HG03558 (cell line): ENCODE measurements around the gene ARHGAP11A.

Experiments used
- ATAC-seq: cut with Tn5 transposase; IDR thresholded peaks from one replicate; pipeline ENCODE4 v1.9.1; 2021; ENCODE audit warnings: moderate number of reproducible peaks; ENCODE audit not compliant: unreplicated experiment; ENCODE audit errors: extremely low read depth

Gene ARHGAP11A

DNA sequence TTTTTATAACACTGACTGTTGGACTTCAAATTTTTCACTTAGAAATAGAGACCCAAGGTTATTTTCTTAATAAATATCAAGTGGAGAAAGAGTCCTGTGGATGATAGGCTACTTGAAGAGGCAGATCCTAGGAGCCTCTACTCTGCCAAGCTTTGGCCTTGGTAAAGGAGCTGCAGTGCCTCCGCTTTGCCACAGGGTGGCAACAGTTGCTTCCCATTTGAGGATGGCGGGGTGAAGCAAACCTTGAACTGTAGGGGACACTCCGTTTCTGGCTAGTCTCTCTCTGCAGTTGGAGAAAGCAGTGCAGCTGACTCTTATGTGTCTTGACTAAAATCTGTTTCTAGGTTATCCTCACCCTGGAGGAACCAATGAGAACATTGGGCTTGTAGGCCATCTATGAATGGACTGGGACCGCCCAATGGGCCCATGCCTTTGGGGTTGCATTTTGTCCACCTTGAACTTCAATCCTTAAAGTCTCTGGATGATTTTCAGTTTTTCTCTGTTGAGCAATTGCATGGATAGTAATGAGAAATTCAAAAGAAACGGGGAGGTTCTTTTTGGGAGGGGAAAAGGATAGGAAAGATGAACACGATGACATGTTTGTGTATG lies 36.0 kb downstream of the ARHGAP11A start:
- ATAC-seq = no peak

DNA sequence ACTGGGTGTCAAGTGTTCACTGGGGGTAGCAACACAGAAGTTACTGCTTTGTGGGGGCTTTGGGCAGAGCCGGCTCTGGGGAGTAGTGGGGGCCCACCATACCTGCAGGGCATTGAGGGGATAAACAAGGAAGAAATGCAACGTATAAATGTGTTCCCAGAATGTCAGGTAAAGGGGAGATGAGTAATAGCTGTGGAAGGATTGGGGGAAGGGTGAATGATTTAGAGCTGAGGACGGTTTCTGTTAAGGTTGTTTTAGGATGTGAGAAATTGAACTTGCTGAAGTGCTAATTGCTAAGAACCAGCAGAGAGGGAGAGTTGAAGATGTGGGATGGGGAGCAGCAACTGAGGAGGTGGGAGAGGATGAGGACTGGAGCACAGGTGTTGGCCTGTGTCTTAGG lies 36.9 kb downstream of the ARHGAP11A start:
- no peak for ATAC-seq

DNA sequence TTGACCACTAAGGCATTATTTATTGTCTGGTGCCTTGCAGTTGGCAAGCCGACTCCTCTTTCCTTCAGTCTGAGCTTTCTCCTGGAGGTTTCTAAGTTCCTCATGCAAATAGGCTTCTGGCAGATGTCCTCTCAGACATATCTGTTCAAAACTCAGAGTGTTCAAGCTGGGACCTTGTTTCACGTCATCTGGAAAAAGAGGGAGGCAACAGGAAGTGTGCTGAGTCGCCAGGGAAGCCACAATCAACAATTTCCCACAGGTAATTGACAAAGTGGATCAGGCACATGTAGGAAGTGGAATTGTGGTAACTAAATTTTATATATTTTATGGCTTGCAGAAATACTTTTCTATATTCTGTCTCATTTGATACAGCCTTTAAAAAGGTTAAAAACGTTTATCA lies 40.8 kb downstream of the ARHGAP11A start:
- ATAC-seq = no peak

DNA sequence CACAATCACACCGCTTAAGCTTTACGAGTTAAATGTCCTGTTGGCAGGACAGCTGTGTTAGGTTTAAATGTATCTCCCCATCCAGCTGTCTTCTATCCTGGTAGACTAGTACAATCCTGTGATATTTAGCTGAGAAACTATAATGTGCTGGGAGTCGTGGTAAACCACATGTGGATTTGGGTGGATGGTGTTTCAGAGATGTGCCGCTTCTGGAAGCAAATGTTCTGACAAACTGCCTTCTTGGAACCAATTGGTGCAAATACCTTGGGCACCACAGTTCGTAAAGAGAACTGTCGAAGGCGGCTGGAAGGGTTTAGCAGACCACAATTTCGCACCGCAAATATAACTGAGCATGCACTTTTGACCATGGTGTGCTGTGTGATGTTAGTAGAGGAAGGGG lies 41.2 kb downstream of the ARHGAP11A start:
- ATAC-seq = no peak

DNA sequence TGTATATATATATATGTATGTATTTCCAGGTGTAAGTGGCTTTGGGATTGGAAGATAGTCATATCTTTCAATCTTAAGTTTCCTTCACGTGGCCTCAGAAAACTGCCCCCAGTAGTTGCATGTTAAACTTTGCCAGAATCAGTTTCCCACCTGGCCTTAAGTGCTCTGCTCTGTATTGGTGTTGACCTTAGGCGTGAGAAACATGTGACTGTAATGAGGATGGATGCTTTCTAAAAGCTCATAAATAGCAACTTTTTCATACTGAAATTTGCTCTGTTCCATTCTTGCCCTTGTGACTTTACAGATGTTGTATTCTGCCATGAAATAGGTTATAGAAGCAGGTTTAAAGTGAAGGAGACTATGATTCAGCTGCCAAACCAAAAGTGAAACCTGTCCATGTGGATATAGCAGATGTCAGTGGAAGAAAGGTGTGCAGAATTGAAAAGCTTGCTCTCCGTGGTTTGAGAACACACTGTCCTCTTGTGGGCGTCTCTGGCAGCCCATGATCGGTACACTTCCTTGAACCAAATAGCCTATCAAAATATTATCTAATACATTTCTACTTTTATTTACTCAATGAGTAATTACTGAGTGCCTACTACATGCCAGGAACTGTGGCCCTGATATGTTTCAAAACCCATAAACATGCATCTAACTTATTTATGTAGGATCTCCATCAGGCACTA lies 42.0 kb downstream of the ARHGAP11A start:
- no peak for ATAC-seq

DNA sequence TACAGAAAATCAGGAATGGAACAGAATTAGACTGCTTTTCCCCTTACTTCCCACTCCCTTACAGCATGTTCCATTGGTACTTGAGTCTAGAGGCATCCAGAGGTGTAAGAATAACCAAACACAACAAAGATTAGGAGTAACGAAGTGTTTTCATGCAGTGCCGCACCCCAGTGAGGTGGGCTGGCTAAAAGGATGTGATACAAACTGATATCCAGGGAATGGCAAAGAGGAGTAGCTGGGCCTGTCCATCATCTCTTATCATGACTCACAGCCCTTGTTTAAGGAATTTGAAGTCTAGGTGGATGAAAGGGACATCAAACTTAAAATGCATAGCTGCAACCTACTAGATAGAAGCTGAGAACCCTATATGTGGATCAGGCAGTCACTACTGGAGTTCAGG lies 42.6 kb downstream of the ARHGAP11A start:
- ATAC-seq = no peak

DNA sequence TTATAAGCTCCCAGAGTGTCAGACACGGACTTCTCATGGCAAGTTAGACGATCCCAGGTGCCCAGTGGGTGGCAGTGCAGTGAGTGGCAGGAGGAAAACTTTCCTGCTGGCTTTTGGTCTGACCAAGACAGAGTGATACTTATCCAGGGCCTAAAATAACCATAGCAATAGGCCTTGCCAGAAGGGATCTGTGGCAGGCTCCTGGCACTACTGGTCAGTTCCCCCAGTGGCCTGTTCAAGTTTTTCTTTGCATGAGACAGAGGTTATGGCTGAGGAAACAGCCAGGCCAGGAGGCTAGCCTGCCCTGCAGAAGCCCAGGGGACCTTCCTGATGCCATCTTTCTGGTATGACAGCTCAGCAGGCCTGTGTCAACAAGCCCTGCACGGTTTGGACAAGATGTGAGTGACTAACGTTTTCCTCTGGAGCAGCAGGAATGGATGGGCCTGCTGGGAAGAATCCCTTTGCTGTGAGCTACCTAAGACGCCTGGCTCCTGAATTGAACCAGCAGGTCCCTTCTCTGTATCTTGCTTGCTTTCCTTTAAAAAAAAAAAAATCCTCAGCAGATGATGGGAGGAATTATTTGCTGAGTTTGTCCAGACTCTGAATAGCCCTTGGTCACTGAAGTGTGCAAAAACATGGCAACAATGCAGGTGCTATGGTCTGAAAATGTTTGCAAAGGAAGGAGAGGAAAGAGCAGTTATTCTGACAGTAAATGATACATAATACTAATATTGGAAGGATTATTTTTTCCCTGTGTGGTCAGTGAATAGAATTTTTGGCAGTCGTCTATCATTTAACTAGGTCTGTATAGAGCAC lies 44.2 kb downstream of the ARHGAP11A start:
- no peak for ATAC-seq

DNA sequence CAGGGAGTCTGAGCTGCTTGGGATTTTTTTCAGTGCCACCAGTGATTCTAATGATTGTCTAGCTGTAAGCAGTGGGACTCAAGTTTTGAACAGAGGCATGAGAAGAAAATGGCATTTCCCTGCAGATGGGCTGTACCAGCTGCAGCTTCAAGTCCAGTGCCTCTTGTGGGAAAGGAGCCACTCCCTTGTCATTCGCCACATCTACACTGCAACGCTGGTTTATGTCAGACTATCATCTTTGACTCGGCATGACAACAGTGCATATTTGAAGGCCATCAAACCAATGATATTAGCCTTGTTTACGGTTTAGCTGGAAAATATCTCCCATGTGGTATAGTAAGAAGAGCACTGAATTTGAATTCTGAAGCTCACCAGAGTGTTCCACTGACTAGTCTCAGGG lies 48.4 kb downstream of the ARHGAP11A start:
- no peak for ATAC-seq

DNA sequence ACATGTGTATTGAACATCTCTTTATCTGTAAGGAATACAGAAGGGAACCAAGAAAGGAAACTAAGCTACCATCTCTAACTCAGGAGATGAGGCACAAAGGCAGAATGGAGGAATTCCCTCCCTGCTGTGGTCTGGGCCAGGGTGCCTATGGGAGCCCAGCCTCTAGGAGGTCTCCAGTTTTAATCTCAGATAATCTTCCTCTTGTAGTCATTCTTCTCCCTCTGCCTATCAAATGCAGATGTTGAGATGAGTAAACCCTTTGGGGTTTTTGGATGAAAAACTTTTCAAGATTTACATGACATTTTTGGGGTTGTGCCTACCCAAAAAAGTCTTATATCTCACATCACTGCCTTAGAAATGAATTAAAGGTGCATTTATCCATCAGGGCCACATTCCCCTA lies 49.5 kb downstream of the ARHGAP11A start:
- no peak for ATAC-seq

DNA sequence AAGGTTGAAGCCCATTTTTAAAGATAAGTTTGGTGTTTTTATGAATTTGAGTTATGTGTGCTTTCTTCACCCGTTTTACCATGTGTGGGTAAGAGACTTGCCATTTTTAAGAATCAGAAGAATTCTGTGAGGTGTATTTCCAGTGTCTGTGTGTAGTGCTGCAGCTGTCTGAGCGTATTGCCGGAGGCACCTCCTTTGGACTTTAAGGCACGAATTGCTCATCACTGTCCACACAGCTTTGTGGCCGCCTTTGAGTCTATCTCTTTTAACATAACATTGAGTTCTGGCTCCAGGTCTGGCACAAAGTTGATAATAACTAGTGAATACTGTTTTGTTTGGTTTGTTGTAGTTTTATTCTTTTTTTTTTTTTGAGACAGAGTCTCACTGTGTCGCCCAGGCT lies 52.0 kb downstream of the ARHGAP11A start:
- no peak for ATAC-seq

DNA sequence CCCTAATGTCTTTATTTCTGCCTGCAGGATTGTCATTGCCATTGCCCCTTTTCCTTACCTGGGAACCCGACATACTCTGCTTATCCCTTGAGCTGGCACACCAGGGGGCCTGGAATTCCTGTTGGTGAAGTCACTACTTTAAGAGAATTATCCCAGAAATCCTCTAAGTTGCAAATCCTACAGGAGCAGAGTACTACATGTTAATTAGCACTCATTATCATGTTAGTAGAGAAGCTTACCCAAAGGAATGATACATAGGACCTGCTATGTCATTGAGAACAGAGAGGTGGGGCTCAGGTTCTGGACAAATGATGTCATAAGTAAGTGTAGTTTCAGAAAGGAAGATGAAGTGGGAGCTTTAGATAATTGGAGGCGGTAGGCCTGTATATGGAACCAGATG lies 53.6 kb downstream of the ARHGAP11A start:
- no peak for ATAC-seq

DNA sequence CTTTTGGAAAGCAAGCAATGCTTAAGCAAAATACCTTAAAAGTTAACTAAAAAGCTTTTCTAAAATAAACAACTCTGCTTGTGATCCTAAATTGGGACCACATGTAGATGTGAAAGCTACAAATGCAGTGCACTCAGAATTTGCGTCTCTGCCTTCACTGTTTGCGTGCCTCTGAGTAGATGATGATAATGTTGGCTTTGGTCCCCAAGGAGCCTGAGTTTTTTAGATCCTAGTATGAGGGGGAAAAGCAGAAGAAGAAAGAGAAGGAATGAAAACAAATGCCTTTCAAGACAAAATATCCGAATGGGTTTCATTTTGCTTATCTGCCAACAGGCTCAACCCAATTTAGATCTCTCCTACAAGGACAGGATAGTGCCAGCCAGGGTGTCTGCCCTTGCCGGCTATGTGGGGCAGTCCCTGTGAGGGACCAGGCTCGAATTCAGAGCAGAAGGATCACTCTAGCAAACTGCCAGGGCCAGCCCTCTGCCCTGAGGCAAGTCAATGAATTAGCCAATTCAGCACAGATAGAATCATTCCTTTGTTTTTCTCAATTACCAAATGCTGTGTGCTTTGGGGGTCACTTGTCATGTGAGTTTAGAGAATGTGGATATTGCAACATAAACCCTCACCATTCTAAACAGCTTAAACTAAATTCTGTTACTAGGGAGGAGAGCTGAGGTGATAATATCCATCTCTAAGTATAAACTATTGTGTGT lies 54.8 kb downstream of the ARHGAP11A start:
- no peak for ATAC-seq

DNA sequence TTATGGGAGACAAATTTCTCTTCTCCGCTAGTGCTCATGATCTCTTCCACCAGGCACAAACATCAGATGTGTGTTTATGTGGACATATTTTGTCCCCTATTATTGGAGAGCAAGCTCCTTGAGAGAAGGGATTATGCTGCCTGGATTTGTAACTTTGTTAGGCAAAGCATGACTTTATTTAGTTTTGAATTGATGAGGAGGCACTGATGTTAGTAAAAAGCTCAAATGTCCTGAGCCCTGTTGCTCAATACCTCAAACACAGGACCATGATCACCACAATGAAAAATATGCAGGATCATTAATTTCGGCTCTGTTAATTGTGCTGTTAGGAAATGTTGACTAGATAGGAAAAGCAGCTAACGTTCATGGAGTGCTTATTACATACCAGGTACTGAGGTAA lies 55.3 kb downstream of the ARHGAP11A start:
- no peak for ATAC-seq

DNA sequence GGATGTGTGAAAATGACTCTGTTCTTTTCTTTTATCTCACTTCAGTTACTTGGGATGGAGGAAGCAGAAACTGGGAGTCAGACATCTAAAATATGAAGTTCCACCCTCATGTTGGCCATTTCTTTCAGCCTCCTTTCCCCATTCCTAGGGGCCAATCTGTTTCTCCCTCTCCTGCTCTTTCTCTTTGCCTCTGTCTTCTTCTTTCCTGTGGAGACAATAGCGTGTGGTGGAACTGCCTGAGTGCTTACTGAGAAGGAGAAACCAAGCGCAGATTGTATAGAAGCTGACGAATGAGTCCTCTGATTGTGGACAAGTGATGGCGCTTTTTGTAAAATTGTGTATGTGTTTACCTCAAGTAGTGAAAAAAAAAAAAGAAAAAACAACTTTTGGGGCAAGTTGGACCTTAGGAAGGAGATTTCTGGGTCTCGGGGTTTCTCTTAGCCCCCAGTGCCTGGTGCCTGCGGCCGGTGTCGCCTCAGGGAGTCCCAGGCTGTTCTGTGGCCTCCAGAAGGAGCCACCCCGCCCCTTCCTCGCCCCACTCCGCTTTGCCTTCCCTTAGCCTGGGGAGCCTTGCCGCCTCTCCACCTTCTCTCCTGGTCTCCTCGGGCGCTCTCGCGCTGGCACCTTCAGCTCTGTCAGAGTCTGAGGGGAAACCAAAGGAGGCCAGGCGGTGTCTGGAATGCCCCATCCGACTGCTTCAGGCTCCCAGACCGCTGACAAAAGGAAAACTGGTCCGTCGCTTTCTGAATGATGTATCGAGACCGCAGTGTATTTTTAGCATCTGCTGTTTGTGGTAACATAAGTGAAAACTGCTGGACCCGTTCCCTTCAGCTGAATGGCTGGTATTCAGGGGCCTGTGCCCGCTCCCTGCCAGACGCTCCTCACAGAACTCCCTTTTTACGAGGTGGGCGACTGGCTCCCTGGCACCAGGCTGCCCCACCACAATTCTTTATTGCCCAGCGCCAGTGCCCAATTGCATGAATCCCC lies 56.3 kb downstream of the ARHGAP11A start:
- no peak for ATAC-seq

DNA sequence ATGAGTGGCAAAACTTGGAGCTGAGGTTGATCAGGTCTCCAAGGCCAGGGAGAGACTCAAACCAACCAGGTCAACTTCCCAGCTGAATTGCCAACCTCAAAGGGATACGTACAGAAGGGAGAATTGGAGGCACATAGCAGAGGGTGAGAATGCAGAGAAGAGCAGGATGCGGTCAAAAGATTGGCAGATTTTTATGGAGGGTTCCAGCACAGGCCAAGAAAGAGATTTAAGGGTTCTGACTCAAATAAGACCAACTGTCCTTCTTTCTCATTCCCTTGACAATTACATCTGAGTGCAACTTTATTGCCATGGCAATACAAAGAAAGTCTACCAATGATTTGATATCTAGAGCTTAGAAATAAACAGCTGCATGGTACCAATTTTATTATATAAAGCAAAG lies 59.4 kb downstream of the ARHGAP11A start:
- no peak for ATAC-seq

DNA sequence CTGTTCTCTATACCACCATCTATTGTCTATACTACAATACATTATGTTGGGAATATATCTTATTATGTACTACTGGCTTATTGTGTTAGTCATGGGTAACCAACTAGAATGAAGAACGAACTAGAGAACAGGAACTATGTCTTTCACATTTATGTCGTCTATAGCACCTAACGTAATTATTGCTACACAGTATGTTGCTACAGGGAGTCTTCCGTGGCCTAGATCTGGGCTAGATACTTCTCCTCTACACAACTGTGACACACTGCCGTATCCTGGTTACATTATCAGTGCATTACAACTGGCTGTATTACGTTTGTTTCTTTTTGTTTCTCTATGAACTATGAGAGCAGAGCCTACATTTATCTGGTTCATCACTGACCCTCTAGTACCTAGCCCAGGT lies 60.2 kb downstream of the ARHGAP11A start:
- ATAC-seq = no peak

DNA sequence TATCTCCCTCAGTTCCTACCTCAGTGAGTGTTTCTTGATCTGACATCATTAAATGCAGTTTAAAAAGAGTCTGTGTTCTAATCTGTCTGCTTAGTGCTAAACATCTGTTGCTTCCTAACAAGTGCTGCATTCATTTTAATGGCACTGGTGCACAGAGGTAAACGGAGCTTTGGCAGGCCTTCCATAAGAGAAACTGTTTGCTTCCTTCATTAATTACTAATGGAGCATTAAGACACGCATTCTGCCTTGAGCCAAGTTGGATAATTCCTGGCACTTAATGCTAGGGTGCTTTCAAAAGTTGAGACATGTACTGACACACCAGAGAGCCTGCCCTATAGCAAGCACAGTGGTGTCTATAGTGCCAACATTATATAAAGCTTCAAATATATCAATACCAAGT lies 60.9 kb downstream of the ARHGAP11A start:
- ATAC-seq = no peak

DNA sequence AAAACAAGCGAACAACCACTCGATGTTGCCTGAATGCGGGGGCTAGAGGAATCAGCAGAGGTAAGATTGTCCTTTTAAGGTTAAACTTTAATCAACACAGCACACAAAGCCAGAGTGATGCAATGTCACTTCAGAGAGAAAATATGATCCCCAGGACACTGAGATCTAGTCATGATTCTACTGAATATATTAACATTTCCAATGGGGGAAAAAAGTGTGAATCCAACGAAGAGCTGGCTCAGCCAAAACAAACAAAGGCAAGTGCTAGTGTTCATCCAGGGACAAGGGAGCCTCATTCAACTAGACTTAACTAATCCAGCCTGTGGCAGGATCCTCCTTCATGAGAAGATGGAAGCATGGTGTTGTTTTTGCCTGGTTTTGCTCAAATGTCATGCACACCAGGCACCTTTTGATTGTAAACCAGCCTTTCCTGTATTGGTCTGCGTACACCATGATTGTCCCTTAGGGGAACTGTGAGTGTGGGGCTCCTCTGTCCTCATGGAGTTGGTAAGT lies 62.0 kb downstream of the ARHGAP11A start:
- no peak for ATAC-seq

DNA sequence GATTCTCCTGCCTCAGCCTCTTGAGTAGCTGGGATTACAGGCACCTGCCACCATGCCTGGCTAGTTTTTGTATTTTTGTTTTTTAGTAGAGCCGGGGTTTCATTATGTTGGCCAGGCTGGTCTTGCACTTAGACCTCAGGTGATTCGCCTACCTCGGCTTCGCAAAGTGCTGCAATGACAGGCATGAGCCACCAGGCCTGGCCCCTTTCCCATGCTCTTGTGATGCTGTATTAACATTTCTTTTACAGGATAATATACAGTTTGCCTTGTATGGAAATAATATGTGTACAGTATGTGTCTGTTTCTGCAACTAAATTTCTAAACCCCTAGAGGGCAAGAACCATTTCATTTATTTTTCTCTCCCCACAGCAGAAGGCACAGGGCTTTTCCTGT lies 64.0 kb downstream of the ARHGAP11A start:
- no peak for ATAC-seq

DNA sequence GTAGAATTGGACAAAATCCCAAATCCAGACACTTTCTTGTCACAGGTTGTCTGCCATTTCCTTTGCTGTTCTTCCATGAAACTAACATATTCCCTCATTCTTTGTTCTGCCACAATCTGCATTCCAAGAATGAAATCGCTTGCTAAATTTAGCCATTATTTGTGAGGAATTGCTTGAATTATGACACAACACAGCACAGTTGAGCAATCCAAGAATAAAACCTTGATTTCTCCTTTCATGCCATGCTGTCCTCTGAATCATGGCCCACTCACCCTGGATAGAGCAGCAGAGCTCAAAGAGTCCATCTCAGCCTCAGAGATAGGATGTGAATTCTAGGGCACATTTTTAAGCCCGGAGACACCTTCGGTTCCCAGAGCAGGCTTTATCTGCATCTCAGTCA lies 67.3 kb downstream of the ARHGAP11A start:
- ATAC-seq = no peak
